HepG2 (cell line): ENCODE measurements around the gene STPG4. TPM values are rescaled to one million over a fixed set of nuclear protein-coding genes. Genes with fewer than 3 reads are reported as not detected.

Experiments used
- ATAC-seq: fragments of 200-7000 bp; cut with Tn5 transposase; 3 replicates; pipeline ENCODE4 v1.9.1; 2020; ENCODE audit warnings: mild to moderate bottlenecking, moderate library complexity
- BruUV-seq: library from RNA; stranded (reverse); fragments of 400-500 nt; replicated peaks from 2 replicates; lab custom pipeline; 2021; lab: Mats Ljungman, UMichigan
- CTCF ChIA-PET: fragments of 300-600 bp; formaldehyde crosslinking; extraction: SDS; loops from one replicate; lab custom pipeline; 2021; ENCODE audit warnings: low total read pairs, inconsistent platforms, low intra/inter-chr PET ratio; lab: Yijun Ruan, JAX
- POLR2A ChIA-PET: fragments of 350-600 bp; sonication (Branson Sonifier 250); formaldehyde crosslinking; loops from one replicate; lab custom pipeline; 2020; ENCODE audit warnings: antibody characterized with exemption, inconsistent platforms; lab: Yijun Ruan, JAX
- DNase-seq: peaks from one replicate; pipeline ENCODE4 v3.0.0-alpha.2; 2015; ENCODE audit warnings: low spot score
- FAIRE-seq: peaks from 3 replicates; lab custom pipeline; 2011; peaks lifted over from hg19 to GRCh38; lab: Jason Lieb, UNC
- H2AFZ ChIP-seq: one replicate; pipeline ENCODE4 v1.6.1; 2011; ENCODE audit warnings: low read length, inconsistent platforms
- H3K27ac ChIP-seq: fragments of 300-600 bp; 3 replicates; pipeline ENCODE4 v1.8.0; 2011; ENCODE audit warnings: mixed run types, mild to moderate bottlenecking, mixed read lengths, low read length, inconsistent platforms; ENCODE audit not compliant: insufficient read depth; ENCODE audit errors: extremely low read length
- H3K27me3 ChIP-seq, 2 experiments: fragments of 200-600 bp in 1 of 2; 2 replicates in 1 of 2; 3 replicates in 1 of 2; pipeline versions ENCODE4 v1.6.0 to v1.8.0; 2011; ENCODE audit warnings: low read length in 2 of 2, mild to moderate bottlenecking in 2 of 2, moderate library complexity in 2 of 2, inconsistent platforms in 1 of 2; ENCODE audit not compliant: insufficient read depth in 2 of 2, control insufficient read depth in 1 of 2
- H3K36me3 ChIP-seq, 2 experiments: fragments of 200-600 bp in 1 of 2; replicated peaks in 1 of 2; 2 replicates in 1 of 2; 3 replicates in 1 of 2; pipeline versions ENCODE4 v1.5.1 to v1.8.0; 2011; ENCODE audit warnings: low read length in 2 of 2, inconsistent platforms in 1 of 2; ENCODE audit not compliant: insufficient read depth in 2 of 2, control insufficient read depth in 1 of 2
- H3K4me1 ChIP-seq: 2 replicates; pipeline ENCODE4 v1.5.1; 2012; ENCODE audit warnings: low read length, inconsistent platforms; ENCODE audit not compliant: insufficient read depth
- H3K4me2 ChIP-seq: 2 replicates; pipeline ENCODE4 v1.6.0; 2011; ENCODE audit warnings: low read depth, low read length, inconsistent platforms
- H3K4me3 ChIP-seq, 3 experiments: fragments of 200-600 bp in 1 of 3; sonication (generic), shearing (Covaris generic) in 1 of 3; replicated peaks in 1 of 3; 2 replicates each; pipeline ENCODE4 v1.5.1; 2011 to 2016; ENCODE audit warnings: low read length in 3 of 3, inconsistent platforms in 2 of 3, low read depth in 2 of 3, mild to moderate bottlenecking in 2 of 3, control low read depth in 1 of 3, mixed read lengths in 1 of 3; ENCODE audit not compliant: insufficient read depth in 1 of 3
- H3K79me2 ChIP-seq: one replicate; pipeline ENCODE4 v1.6.1; 2011; ENCODE audit warnings: low read length, inconsistent platforms; ENCODE audit not compliant: insufficient read depth
- H3K9ac ChIP-seq: 2 replicates; pipeline ENCODE4 v1.6.0; 2011; ENCODE audit warnings: mild to moderate bottlenecking, low read depth, low read length, inconsistent platforms; ENCODE audit not compliant: insufficient read depth
- H3K9me3 ChIP-seq: 2 replicates; pipeline ENCODE4 v1.5.1; 2012; ENCODE audit warnings: mild to moderate bottlenecking, low read length
- H4K20me1 ChIP-seq: 2 replicates; pipeline ENCODE4 v1.6.0; 2011; ENCODE audit warnings: inconsistent platforms, mild to moderate bottlenecking, low read length, moderate library complexity; ENCODE audit not compliant: insufficient read depth
- CREM ChIP-seq, 2 experiments: sonication (generic) in 1 of 2; formaldehyde crosslinking in 1 of 2; IDR thresholded peaks; 2 replicates each; pipeline versions ENCODE4 v1.4.0 to v1.6.1; 2016 to 2020; ENCODE audit warnings: antibody characterized with exemption in 1 of 2, mild to moderate bottlenecking in 1 of 2, missing genetic modification reagents in 1 of 2
- KDM2A ChIP-seq: sonication (generic); formaldehyde crosslinking; IDR thresholded peaks from 2 replicates; pipeline ENCODE4 v1.4.0; 2020; ENCODE audit warnings: low read depth, missing genetic modification reagents, borderline replicate concordance
- NFIC ChIP-seq: IDR thresholded peaks from 2 replicates; pipeline ENCODE4 v1.6.1; 2012; ENCODE audit warnings: mild to moderate bottlenecking, low read length, inconsistent platforms
- ZNF235 ChIP-seq: sonication (generic); formaldehyde crosslinking; IDR thresholded peaks from 2 replicates; pipeline ENCODE4 v1.8.1; 2023; ENCODE audit warnings: mild to moderate bottlenecking, missing genetic modification reagents, borderline replicate concordance
- ZNF253 ChIP-seq: sonication (generic); formaldehyde crosslinking; IDR thresholded peaks from 2 replicates; pipeline ENCODE4 v1.8.0; 2022; ENCODE audit warnings: mild to moderate bottlenecking, missing genetic modification reagents, borderline replicate concordance
- ZNF563 ChIP-seq: sonication (generic); formaldehyde crosslinking; IDR thresholded peaks from 2 replicates; pipeline ENCODE4 v1.8.0; 2022; ENCODE audit warnings: mild to moderate bottlenecking, moderate library complexity, missing genetic modification reagents
- WGBS: methylation state at CpG from one replicate; pipeline ENCODE4 v1.1.6; 2017; ENCODE audit warnings: low lambda C conversion rate; 5-methylcytosine and 5-hydroxymethylcytosine counted together
- in situ Hi-C: cut with HindIII; loops from 2 replicates; pipeline ENCODE4 v1.10.0; 2017; ENCODE audit warnings: low pct_unique_long_range_greater_than_20kb; ENCODE audit not compliant: extremely low pct_ligation_motif_present
- intact Hi-C: fragments of 100-400 bp; cut with micrococcal nuclease; formaldehyde crosslinking; loops from one replicate; pipeline ENCODE4 v1.10.0; 2022; ENCODE audit not compliant: unreplicated experiment
- polyA plus RNA-seq, 8 experiments: library from polyadenylated mRNA; depleted of rRNA in 3 of 8; stranded (reverse) in 7 of 8; unstranded in 1 of 8; fragments of >200 nt; fragmentation: Illumina TruSeq in 4 of 8; extraction: Trizol in 4 of 8; gene quantifications; 2 replicates each; pipeline versions ENCODE4 v1.2.1 to v1.2.3, GENCODE V29; 2011 to 2016; ENCODE audit warnings: low read depth in 4 of 8, missing spikeins in 1 of 8, mixed read lengths in 1 of 8; ENCODE audit not compliant: insufficient read depth in 1 of 8
- total RNA-seq, 5 experiments: library from RNA; depleted of rRNA; stranded (reverse); fragments of >200 nt; fragmentation: Illumina TruSeq; extraction: Trizol; gene quantifications; 2 replicates each; pipeline ENCODE4 v1.2.3, GENCODE V29; 2016; ENCODE audit warnings: low read depth in 1 of 5
- TF ChIP-seq, protein P1 (sequence below): sonication (generic); formaldehyde crosslinking; conservative IDR thresholded peaks from 2 replicates; pipeline ENCODE4 v1.8.0; 2022; ENCODE audit warnings: missing genetic modification reagents
- TF ChIP-seq, protein P2 (sequence below): sonication (generic); formaldehyde crosslinking; IDR thresholded peaks from 2 replicates; pipeline ENCODE4 v1.4.0; 2020; ENCODE audit warnings: missing genetic modification reagents
- TF ChIP-seq, protein P3 (sequence below): sonication (generic); formaldehyde crosslinking; IDR thresholded peaks from 2 replicates; pipeline ENCODE4 v1.4.0; 2020; ENCODE audit warnings: missing genetic modification reagents

The STPG4 gene
- total and polyA plus RNA-seq, 2 of the 13 experiments (the other 11 are each of a cell fraction or from before 2014, with no cell fraction given) = 0.11 to 0.15 TPM

DNA sequence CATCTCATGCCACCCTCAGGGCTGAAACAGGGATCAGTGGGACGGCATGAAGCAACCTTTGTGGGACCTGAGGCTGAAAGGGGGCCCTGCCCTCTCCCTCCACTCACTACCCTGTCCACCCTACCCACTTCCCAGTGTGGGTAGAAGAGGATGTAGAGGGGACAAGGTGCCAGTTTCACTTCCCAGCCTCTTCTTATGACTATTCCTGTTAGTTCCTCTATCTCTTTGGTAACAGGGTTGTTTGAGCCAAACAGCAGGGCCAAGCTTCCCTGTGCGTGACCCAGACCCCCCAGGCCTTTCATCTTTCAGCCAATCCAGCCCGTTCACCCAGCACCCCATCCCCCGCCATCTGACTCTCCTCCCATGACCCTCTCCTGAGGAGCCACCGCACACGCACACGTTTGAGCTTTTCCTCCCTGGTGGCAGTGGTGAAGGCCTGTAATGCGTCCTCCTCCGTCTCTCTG lies 82.3 kb downstream of the STPG4 start:
- no TSS peak for BruUV-seq
- peak overlapping the region; percentile 72; the same call in 1 of the 2 replicates for H3K9ac ChIP-seq
- H3K4me1 ChIP-seq = peaks cover 88% of the 10 kb centered on the region

More for the DNA sequence above, 82.3 kb downstream of the STPG4 start:
- WGBS = 94% methylated on average over 9 of the region's 9 CpGs
- no peak overlapping the region for H2AFZ ChIP-seq
- H3K36me3 ChIP-seq = no peaks in the 10 kb centered on the region; a peak in 1 of 5 replicates
- intact Hi-C loops = no loop called here
- peak overlapping the region; percentile 93 for H3K27ac ChIP-seq
- H3K4me2 ChIP-seq = no peak overlapping the region
- ATAC-seq (no peak), DNase-seq (no peak), FAIRE-seq (no peak)
- no peaks in the 10 kb centered on the region for H3K79me2 ChIP-seq
- H3K9me3 ChIP-seq = no peaks in the 10 kb centered on the region
- in situ Hi-C loops = loop anchor here (5.0 kb wide), 1 partner anchor 35 kb away; no protein-coding TSS in a partner anchor
- no peak for TF ChIP-seq ZNF235
- TF ChIP-seq CREM (IDR thresholded peaks at IDR 0.05) = no peak
- no peak for TF ChIP-seq CREM (CRISPR knock-in tag; IDR thresholded peaks at IDR 0.05)
- TF ChIP-seq ZNF253 (CRISPR knock-in tag) = no peak
- TF ChIP-seq ZNF563 (CRISPR knock-in tag) = 0 out of 2 replicates have a peak, but pooled peaks have one; percentile 2
- no peak for TF ChIP-seq NFIC
- no peak for TF ChIP-seq KDM2A
- TF ChIP-seq, protein P1, sequence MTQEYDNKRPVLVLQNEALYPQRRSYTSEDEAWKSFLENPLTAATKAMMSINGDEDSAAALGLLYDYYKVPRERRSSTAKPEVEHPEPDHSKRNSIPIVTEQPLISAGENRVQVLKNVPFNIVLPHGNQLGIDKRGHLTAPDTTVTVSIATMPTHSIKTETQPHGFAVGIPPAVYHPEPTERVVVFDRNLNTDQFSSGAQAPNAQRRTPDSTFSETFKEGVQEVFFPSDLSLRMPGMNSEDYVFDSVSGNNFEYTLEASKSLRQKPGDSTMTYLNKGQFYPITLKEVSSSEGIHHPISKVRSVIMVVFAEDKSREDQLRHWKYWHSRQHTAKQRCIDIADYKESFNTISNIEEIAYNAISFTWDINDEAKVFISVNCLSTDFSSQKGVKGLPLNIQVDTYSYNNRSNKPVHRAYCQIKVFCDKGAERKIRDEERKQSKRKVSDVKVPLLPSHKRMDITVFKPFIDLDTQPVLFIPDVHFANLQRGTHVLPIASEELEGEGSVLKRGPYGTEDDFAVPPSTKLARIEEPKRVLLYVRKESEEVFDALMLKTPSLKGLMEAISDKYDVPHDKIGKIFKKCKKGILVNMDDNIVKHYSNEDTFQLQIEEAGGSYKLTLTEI (CRISPR knock-in tag) = no peak
- TF ChIP-seq, protein P2, sequence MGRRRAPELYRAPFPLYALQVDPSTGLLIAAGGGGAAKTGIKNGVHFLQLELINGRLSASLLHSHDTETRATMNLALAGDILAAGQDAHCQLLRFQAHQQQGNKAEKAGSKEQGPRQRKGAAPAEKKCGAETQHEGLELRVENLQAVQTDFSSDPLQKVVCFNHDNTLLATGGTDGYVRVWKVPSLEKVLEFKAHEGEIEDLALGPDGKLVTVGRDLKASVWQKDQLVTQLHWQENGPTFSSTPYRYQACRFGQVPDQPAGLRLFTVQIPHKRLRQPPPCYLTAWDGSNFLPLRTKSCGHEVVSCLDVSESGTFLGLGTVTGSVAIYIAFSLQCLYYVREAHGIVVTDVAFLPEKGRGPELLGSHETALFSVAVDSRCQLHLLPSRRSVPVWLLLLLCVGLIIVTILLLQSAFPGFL (CRISPR knock-in tag) = no peak
- TF ChIP-seq, protein P3, sequence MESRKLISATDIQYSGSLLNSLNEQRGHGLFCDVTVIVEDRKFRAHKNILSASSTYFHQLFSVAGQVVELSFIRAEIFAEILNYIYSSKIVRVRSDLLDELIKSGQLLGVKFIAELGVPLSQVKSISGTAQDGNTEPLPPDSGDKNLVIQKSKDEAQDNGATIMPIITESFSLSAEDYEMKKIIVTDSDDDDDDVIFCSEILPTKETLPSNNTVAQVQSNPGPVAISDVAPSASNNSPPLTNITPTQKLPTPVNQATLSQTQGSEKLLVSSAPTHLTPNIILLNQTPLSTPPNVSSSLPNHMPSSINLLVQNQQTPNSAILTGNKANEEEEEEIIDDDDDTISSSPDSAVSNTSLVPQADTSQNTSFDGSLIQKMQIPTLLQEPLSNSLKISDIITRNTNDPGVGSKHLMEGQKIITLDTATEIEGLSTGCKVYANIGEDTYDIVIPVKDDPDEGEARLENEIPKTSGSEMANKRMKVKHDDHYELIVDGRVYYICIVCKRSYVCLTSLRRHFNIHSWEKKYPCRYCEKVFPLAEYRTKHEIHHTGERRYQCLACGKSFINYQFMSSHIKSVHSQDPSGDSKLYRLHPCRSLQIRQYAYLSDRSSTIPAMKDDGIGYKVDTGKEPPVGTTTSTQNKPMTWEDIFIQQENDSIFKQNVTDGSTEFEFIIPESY (CRISPR knock-in tag) = 0 out of 2 replicates have a peak, but pooled peaks have one; percentile 26
- no peaks in the 10 kb centered on the region for H3K27me3 ChIP-seq
- H3K4me3 ChIP-seq = no peak overlapping the region
- ChIA-PET POLR2A (interaction anchor here (1.9 kb wide), 1 partner anchor 100 kb away, joined by 6 read pairs; no protein-coding TSS in a partner anchor), CTCF (no interaction called here)
- H4K20me1 ChIP-seq = no peaks in the 10 kb centered on the region
